ENCODE results near the gene HSPE1. TPM values are rescaled to one million over a fixed set of nuclear protein-coding genes. Genes with fewer than 3 reads are reported as not detected.
"Not testable (repeated sequence)": the region's sequence is repeated elsewhere in the genome, so short reads cannot be mapped to it uniquely, and the experiment has no call there.

The HSPE1 gene
- total RNA-seq (90.4 TPM), polyA plus RNA-seq (100 to 1,000 TPM; 110 to 133 (median 121) TPM)

- peaks cover 36% of the 10 kb centered on the region for H3K36me3 ChIP-seq (ENCODE audit: control insufficient read depth, insufficient read depth, low read length)
- peak within 1 kb of the TSS; percentile 94 to 98 (median 98) for H3K27ac Mint-ChIP-seq
- no peaks in the 10 kb centered on the region for H3K27me3 ChIP-seq (ENCODE audit: control insufficient read depth, insufficient read depth, low read length)
- DNase-seq (peak; percentile 97 to 99 (median 97)), ATAC-seq (ENCODE audit: low read depth in 2 of 2) (peak; percentile 86 to 87)
- no peaks in the 10 kb centered on the region for H3K9me3 Mint-ChIP-seq
- peaks cover 7% of the 10 kb centered on the region for H3K27me3 Mint-ChIP-seq
- peak within 1 kb of the TSS; percentile 98 for H3K4me3 ChIP-seq (ENCODE audit: low read depth, low read length)
- H3K36me3 Mint-ChIP-seq, result peaks cover 21% of the 10 kb centered on the region
- H3K4me1 ChIP-seq (ENCODE audit: control insufficient read depth, insufficient read depth, low read length, poor library complexity, severe bottlenecking), result peaks cover 57% of the 10 kb centered on the region
- peak within 1 kb of the TSS; percentile 93 to 98 (median 95) for H3K4me3 Mint-ChIP-seq
- no peaks in the 10 kb centered on the region for H3K9me3 ChIP-seq (ENCODE audit: control insufficient read depth in 2 of 2, low read length in 2 of 2)
- peaks cover 38 to 75% (median 47%) of the 10 kb centered on the region in 4 donors for H3K4me1 Mint-ChIP-seq
- H3K27ac ChIP-seq (ENCODE audit: insufficient read depth, low read length, poor library complexity, severe bottlenecking), result peak within 1 kb of the TSS; percentile 98
Observed at GRCh38 chr2:197499594-197500502, at the start of gene HSPE1, which contains the start of gene HSPD1. Gene HSPE1, plus strand, starts transcription at chr2:197500379. Its CDS starts 58 bp downstream, at chr2:197500437. Gene HSPD1, minus strand, starts transcription at chr2:197499840. Its CDS starts 992 bp downstream, at chr2:197498848.

- Histone ChIP-seq H3K27ac (ENCODE audit: insufficient read depth, low read length, poor library complexity, severe bottlenecking) (no peak overlapping the region), H3K4me3 (ENCODE audit: low read depth, low read length) (no peak overlapping the region), H3K36me3 (ENCODE audit: control insufficient read depth, insufficient read depth, low read length) (no peaks in the 10 kb centered on the region), H3K27me3 (ENCODE audit: control insufficient read depth, insufficient read depth, low read length) (no peaks in the 10 kb centered on the region), H3K4me1 (ENCODE audit: control insufficient read depth, insufficient read depth, low read length, poor library complexity, severe bottlenecking) (peaks cover 22% of the 10 kb centered on the region), H3K9me3 (ENCODE audit: control insufficient read depth in 2 of 2, low read length in 2 of 2) (no peaks in the 10 kb centered on the region)
- DNase-seq (no peak), ATAC-seq (ENCODE audit: low read depth in 2 of 2) (no peak)
- Mint-ChIP-seq H3K4me1 (peaks cover 11 to 33% (median 24%) of the 10 kb centered on the region in 4 donors), H3K27me3 (no peaks in the 10 kb centered on the region), H3K9me3 (no peaks in the 10 kb centered on the region), H3K4me3 (no peak overlapping the region), H3K36me3 (no peaks in the 10 kb centered on the region), H3K27ac (no peak overlapping the region)
Observed at GRCh38 chr2:197450465-197450864, 49.7 kb upstream of the HSPE1 start.

GRCh38 chr2:197450935-197451358 lies 49.2 kb upstream of the HSPE1 start:
- Mint-ChIP-seq H3K27ac (peak overlapping the region in 2 of 3 donors; percentile 20 to 29), H3K4me1 (peaks cover 11 to 37% (median 28%) of the 10 kb centered on the region in 4 donors), H3K4me3 (peak overlapping the region in 3 of 4 donors; percentile 59 to 91 (median 88))
- not testable (repeated sequence) for ATAC-seq (ENCODE audit: low read depth in 2 of 2); H3K27me3 Mint-ChIP-seq; DNase-seq; H3K4me3 ChIP-seq (ENCODE audit: low read depth, low read length); H3K36me3 ChIP-seq (ENCODE audit: control insufficient read depth, insufficient read depth, low read length); H3K27me3 ChIP-seq (ENCODE audit: control insufficient read depth, insufficient read depth, low read length); H3K9me3 ChIP-seq (ENCODE audit: control insufficient read depth in 2 of 2, low read length in 2 of 2); H3K9me3 Mint-ChIP-seq; H3K36me3 Mint-ChIP-seq; H3K27ac ChIP-seq (ENCODE audit: insufficient read depth, low read length, poor library complexity, severe bottlenecking)
- peaks cover 26% of the 10 kb centered on the region for H3K4me1 ChIP-seq (ENCODE audit: control insufficient read depth, insufficient read depth, low read length, poor library complexity, severe bottlenecking)

- DNase-seq (no peak), ATAC-seq (ENCODE audit: low read depth in 2 of 2) (no peak)
- no peaks in the 10 kb centered on the region for H3K9me3 ChIP-seq (ENCODE audit: control insufficient read depth in 2 of 2, low read length in 2 of 2)
- H3K36me3 Mint-ChIP-seq, result peaks cover 5% of the 10 kb centered on the region
- H3K4me1 Mint-ChIP-seq, result peaks cover 12 to 52% (median 40%) of the 10 kb centered on the region in 4 donors
- peak overlapping the region; percentile 100 for H3K27ac ChIP-seq (ENCODE audit: insufficient read depth, low read length, poor library complexity, severe bottlenecking)
- H3K4me3 Mint-ChIP-seq, result peak overlapping the region; percentile 96 to 100 (median 99)
- no peaks in the 10 kb centered on the region for H3K36me3 ChIP-seq (ENCODE audit: control insufficient read depth, insufficient read depth, low read length)
- H3K27me3 ChIP-seq (ENCODE audit: control insufficient read depth, insufficient read depth, low read length), result no peaks in the 10 kb centered on the region
- peak overlapping the region; percentile 92 for H3K4me3 ChIP-seq (ENCODE audit: low read depth, low read length)
- peaks cover 30% of the 10 kb centered on the region for H3K4me1 ChIP-seq (ENCODE audit: control insufficient read depth, insufficient read depth, low read length, poor library complexity, severe bottlenecking)
- peak overlapping the region; percentile 98 to 100 (median 100) for H3K27ac Mint-ChIP-seq
- no peaks in the 10 kb centered on the region for H3K27me3 Mint-ChIP-seq
- no peaks in the 10 kb centered on the region for H3K9me3 Mint-ChIP-seq
Observed at GRCh38 chr2:197452754-197453122, 47.4 kb upstream of the HSPE1 start.

- peak within 1 kb of the TSS; percentile 96 to 100 (median 99) for H3K4me3 Mint-ChIP-seq
- no peaks in the 10 kb centered on the region for H3K9me3 Mint-ChIP-seq
- ATAC-seq (ENCODE audit: low read depth in 2 of 2) (peak; percentile 90 to 94), DNase-seq (peak; percentile 98 to 100 (median 99))
- Histone ChIP-seq H3K36me3 (ENCODE audit: control insufficient read depth, insufficient read depth, low read length) (no peaks in the 10 kb centered on the region), H3K4me1 (ENCODE audit: control insufficient read depth, insufficient read depth, low read length, poor library complexity, severe bottlenecking) (peaks cover 30% of the 10 kb centered on the region), H3K9me3 (ENCODE audit: control insufficient read depth in 2 of 2, low read length in 2 of 2) (no peaks in the 10 kb centered on the region), H3K27me3 (ENCODE audit: control insufficient read depth, insufficient read depth, low read length) (no peaks in the 10 kb centered on the region), H3K27ac (ENCODE audit: insufficient read depth, low read length, poor library complexity, severe bottlenecking) (peak within 1 kb of the TSS; percentile 100), H3K4me3 (ENCODE audit: low read depth, low read length) (peak within 1 kb of the TSS; percentile 100)
- H3K27me3 Mint-ChIP-seq, result no peaks in the 10 kb centered on the region
- H3K27ac Mint-ChIP-seq, result peak within 1 kb of the TSS; percentile 98 to 100 (median 100)
- H3K36me3 Mint-ChIP-seq, result peaks cover 5% of the 10 kb centered on the region
- H3K4me1 Mint-ChIP-seq, result peaks cover 18 to 57% (median 43%) of the 10 kb centered on the region in 4 donors
Observed at GRCh38 chr2:197453123-197453913, 46.9 kb upstream of the HSPE1 start, which contains the start of gene COQ10B. Gene COQ10B, plus strand, starts transcription at chr2:197453552. Its CDS starts 9 bp downstream, at chr2:197453561.

GRCh38 chr2:197453914-197454398 lies 46.2 kb upstream of the HSPE1 start:
- Mint-ChIP-seq H3K27me3 (no peaks in the 10 kb centered on the region), H3K4me3 (peak overlapping the region; percentile 96 to 100 (median 99)), H3K9me3 (no peaks in the 10 kb centered on the region), H3K4me1 (peaks cover 22 to 61% (median 49%) of the 10 kb centered on the region in 4 donors), H3K36me3 (peaks cover 5% of the 10 kb centered on the region), H3K27ac (peak overlapping the region; percentile 98 to 100 (median 100))
- no peaks in the 10 kb centered on the region for H3K36me3 ChIP-seq (ENCODE audit: control insufficient read depth, insufficient read depth, low read length)
- ATAC-seq (ENCODE audit: low read depth in 2 of 2) (no peak), DNase-seq (peak in 1 of 3 donors; percentile 89)
- H3K27ac ChIP-seq (ENCODE audit: insufficient read depth, low read length, poor library complexity, severe bottlenecking), result peak overlapping the region; percentile 100
- H3K4me3 ChIP-seq (ENCODE audit: low read depth, low read length), result peak overlapping the region; percentile 100
- peaks cover 30% of the 10 kb centered on the region for H3K4me1 ChIP-seq (ENCODE audit: control insufficient read depth, insufficient read depth, low read length, poor library complexity, severe bottlenecking)
- no peaks in the 10 kb centered on the region for H3K9me3 ChIP-seq (ENCODE audit: control insufficient read depth in 2 of 2, low read length in 2 of 2)
- H3K27me3 ChIP-seq (ENCODE audit: control insufficient read depth, insufficient read depth, low read length), result no peaks in the 10 kb centered on the region

- Histone ChIP-seq H3K9me3 (ENCODE audit: control insufficient read depth in 2 of 2, low read length in 2 of 2) (no peaks in the 10 kb centered on the region), H3K36me3 (ENCODE audit: control insufficient read depth, insufficient read depth, low read length) (peaks cover 7% of the 10 kb centered on the region), H3K27ac (ENCODE audit: insufficient read depth, low read length, poor library complexity, severe bottlenecking) (peak overlapping the region; percentile 100), H3K27me3 (ENCODE audit: control insufficient read depth, insufficient read depth, low read length) (no peaks in the 10 kb centered on the region), H3K4me1 (ENCODE audit: control insufficient read depth, insufficient read depth, low read length, poor library complexity, severe bottlenecking) (peaks cover 30% of the 10 kb centered on the region), H3K4me3 (ENCODE audit: low read depth, low read length) (peak overlapping the region; percentile 100)
- DNase-seq (no peak), ATAC-seq (ENCODE audit: low read depth in 2 of 2) (no peak)
- Mint-ChIP-seq H3K9me3 (no peaks in the 10 kb centered on the region), H3K27me3 (no peaks in the 10 kb centered on the region), H3K36me3 (peaks cover 11% of the 10 kb centered on the region), H3K4me1 (peaks cover 32 to 71% (median 57%) of the 10 kb centered on the region in 4 donors), H3K27ac (peak overlapping the region in 2 of 3 donors; percentile 100), H3K4me3 (peak overlapping the region; percentile 96 to 100 (median 99))
Observed at GRCh38 chr2:197454923-197455322, 45.3 kb upstream of the HSPE1 start.
